ENCODE data around the gene C22orf42.

Gene C22orf42

GRCh38 chr22:32127904-32128303, 31.2 kb downstream of the C22orf42 start:
- Histone ChIP-seq H3K27ac (ENCODE audit: low read depth, low read length, poor library complexity, severe bottlenecking) (no peak overlapping the region), H3K4me1 (ENCODE audit: insufficient read depth, low read length, severe bottlenecking) (no peaks in the 10 kb centered on the region), H3K4me2 (ENCODE audit: low read length) (no peak overlapping the region), H4K20me1 (ENCODE audit: insufficient read depth, low read length) (no peaks in the 10 kb centered on the region), H3K9me3 (ENCODE audit: low read length) (no peaks in the 10 kb centered on the region), H3K9me2 (ENCODE audit: low read depth, low read length) (no peaks in the 10 kb centered on the region), H2AFZ (ENCODE audit: low read length) (no peak overlapping the region), H3K79me2 (ENCODE audit: insufficient read depth, low read length) (no peaks in the 10 kb centered on the region), H3K36me3 (ENCODE audit: insufficient read depth, low read length) (no peaks in the 10 kb centered on the region), H3K27me3 (ENCODE audit: insufficient read depth, low read length) (no peaks in the 10 kb centered on the region), H3K9ac (ENCODE audit: low read length) (no peak overlapping the region), H3K4me3 (ENCODE audit: low read depth, low read length, poor library complexity, severe bottlenecking) (no peak overlapping the region), H3F3A (ENCODE audit: insufficient read depth, low read length) (no peaks in the 10 kb centered on the region)
- TF ChIP-seq CTCF (IDR thresholded peaks at IDR 0.05; ENCODE audit: low read length) (no peak), EZH2 (IDR thresholded peaks at IDR 0.05; ENCODE audit: borderline replicate concordance, low read length) (no peak)

GRCh38 chr22:32123657-32124056, 35.4 kb downstream of the C22orf42 start:
- no peaks in the 10 kb centered on the region for H3K9me2 ChIP-seq (ENCODE audit: low read depth, low read length)
- no peaks in the 10 kb centered on the region for H3K27me3 ChIP-seq (ENCODE audit: insufficient read depth, low read length)
- no peak overlapping the region for H2AFZ ChIP-seq (ENCODE audit: low read length)
- no peaks in the 10 kb centered on the region for H4K20me1 ChIP-seq (ENCODE audit: insufficient read depth, low read length)
- TF ChIP-seq CTCF (IDR thresholded peaks at IDR 0.05; ENCODE audit: low read length) (no peak), EZH2 (IDR thresholded peaks at IDR 0.05; ENCODE audit: borderline replicate concordance, low read length) (no peak)
- H3K9me3 ChIP-seq (ENCODE audit: low read length), result no peaks in the 10 kb centered on the region
- no peaks in the 10 kb centered on the region for H3F3A ChIP-seq (ENCODE audit: insufficient read depth, low read length)
- no peaks in the 10 kb centered on the region for H3K79me2 ChIP-seq (ENCODE audit: insufficient read depth, low read length)
- no peak overlapping the region for H3K4me2 ChIP-seq (ENCODE audit: low read length)
- no peaks in the 10 kb centered on the region for H3K36me3 ChIP-seq (ENCODE audit: insufficient read depth, low read length)
- H3K4me3 ChIP-seq (ENCODE audit: low read depth, low read length, poor library complexity, severe bottlenecking), result no peak overlapping the region
- no peak overlapping the region for H3K27ac ChIP-seq (ENCODE audit: low read depth, low read length, poor library complexity, severe bottlenecking)
- no peak overlapping the region for H3K9ac ChIP-seq (ENCODE audit: low read length)
- H3K4me1 ChIP-seq (ENCODE audit: insufficient read depth, low read length, severe bottlenecking), result no peaks in the 10 kb centered on the region

GRCh38 chr22:32122899-32123298, 36.2 kb downstream of the C22orf42 start:
- Histone ChIP-seq H3K4me3 (ENCODE audit: low read depth, low read length, poor library complexity, severe bottlenecking) (no peak overlapping the region), H4K20me1 (ENCODE audit: insufficient read depth, low read length) (no peaks in the 10 kb centered on the region), H3K36me3 (ENCODE audit: insufficient read depth, low read length) (no peaks in the 10 kb centered on the region), H3K9me3 (ENCODE audit: low read length) (no peaks in the 10 kb centered on the region), H2AFZ (ENCODE audit: low read length) (no peak overlapping the region), H3K27ac (ENCODE audit: low read depth, low read length, poor library complexity, severe bottlenecking) (no peak overlapping the region), H3K79me2 (ENCODE audit: insufficient read depth, low read length) (no peaks in the 10 kb centered on the region), H3K4me2 (ENCODE audit: low read length) (no peak overlapping the region), H3K27me3 (ENCODE audit: insufficient read depth, low read length) (no peaks in the 10 kb centered on the region), H3K9ac (ENCODE audit: low read length) (no peak overlapping the region), H3F3A (ENCODE audit: insufficient read depth, low read length) (no peaks in the 10 kb centered on the region), H3K4me1 (ENCODE audit: insufficient read depth, low read length, severe bottlenecking) (no peaks in the 10 kb centered on the region), H3K9me2 (ENCODE audit: low read depth, low read length) (no peaks in the 10 kb centered on the region)
- TF ChIP-seq EZH2 (IDR thresholded peaks at IDR 0.05; ENCODE audit: borderline replicate concordance, low read length), result no peak
- TF ChIP-seq CTCF (IDR thresholded peaks at IDR 0.05; ENCODE audit: low read length), result no peak
